GM23338 (cell line): ENCODE data around the gene NECTIN1. TPM values are rescaled to one million over a fixed set of nuclear protein-coding genes. Genes with fewer than 3 reads are reported as not detected.

Experiments
- ATAC-seq: fragments of 200-7000 bp; cut with Tn5 transposase; 3 replicates; pipeline ENCODE4 v1.9.1; 2020
- DNase-seq: peaks from one replicate; pipeline ENCODE4 v3.0.0-alpha.2; 2015; ENCODE audit warnings: low spot score
- H2AFZ ChIP-seq: fragments of 200-600 bp; sonication (generic); 2 replicates; pipeline ENCODE4 v1.8.0; 2016; ENCODE audit warnings: antibody characterized with exemption, mild to moderate bottlenecking, moderate library complexity
- H3F3A ChIP-seq: fragments of 200-600 bp; sonication (generic); replicated peaks from 2 replicates; pipeline ENCODE4 v1.8.0; 2017; ENCODE audit warnings: antibody characterized with exemption, mixed run types, low read depth
- H3K27ac ChIP-seq: fragments of 200-600 bp; sonication (generic); 2 replicates; pipeline ENCODE4 v1.6.1; 2016; ENCODE audit warnings: low read depth
- H3K27me3 ChIP-seq: fragments of 200-600 bp; sonication (generic); 2 replicates; pipeline ENCODE4 v1.8.0; 2016; ENCODE audit warnings: mild to moderate bottlenecking, mixed run types, moderate library complexity; ENCODE audit not compliant: insufficient read depth
- H3K36me3 ChIP-seq: fragments of 200-600 bp; sonication (generic); 2 replicates; pipeline ENCODE4 v1.8.0; 2016; ENCODE audit warnings: mild to moderate bottlenecking; ENCODE audit not compliant: insufficient read depth
- H3K4me1 ChIP-seq: fragments of 200-600 bp; sonication (generic); 2 replicates; pipeline ENCODE4 v1.8.0; 2016; ENCODE audit warnings: mild to moderate bottlenecking, moderate library complexity; ENCODE audit not compliant: insufficient read depth
- H3K4me2 ChIP-seq: fragments of 200-600 bp; sonication (generic); 2 replicates; pipeline ENCODE4 v1.7.1; 2017; ENCODE audit warnings: mixed run types
- H3K4me3 ChIP-seq: fragments of 200-600 bp; sonication (generic); 2 replicates; pipeline ENCODE4 v1.6.1; 2016; ENCODE audit warnings: mixed run types
- H3K79me2 ChIP-seq: fragments of 200-600 bp; sonication (generic); replicated peaks from 2 replicates; pipeline ENCODE4 v1.8.0; 2017; ENCODE audit warnings: mild to moderate bottlenecking; ENCODE audit not compliant: insufficient read depth
- H3K9me2 ChIP-seq: fragments of 200-600 bp; sonication (generic); 2 replicates; pipeline ENCODE4 v1.8.0; 2017; ENCODE audit not compliant: insufficient read depth
- H4K20me1 ChIP-seq: fragments of 200-600 bp; sonication (generic); replicated peaks from 2 replicates; pipeline ENCODE4 v1.8.0; 2017; ENCODE audit warnings: mild to moderate bottlenecking; ENCODE audit not compliant: insufficient read depth
- H3K27ac Mint-ChIP-seq: 2 replicates; pipeline ENCODE4 v1.8.0; 2020; ENCODE audit warnings: inconsistent platforms, mild to moderate bottlenecking, moderate library complexity, mixed read lengths
- H3K27me3 Mint-ChIP-seq: 3 replicates; pipeline ENCODE4 v1.8.0; 2022; ENCODE audit warnings: low read depth, mild to moderate bottlenecking, moderate library complexity, mixed read lengths, inconsistent platforms; ENCODE audit not compliant: insufficient read depth, poor library complexity
- H3K36me3 Mint-ChIP-seq: 3 replicates; pipeline ENCODE4 v1.8.0; 2021; ENCODE audit warnings: low read depth, mild to moderate bottlenecking, inconsistent platforms, moderate library complexity, mixed read lengths
- H3K4me1 Mint-ChIP-seq: 3 replicates; pipeline ENCODE4 v1.8.0; 2020; ENCODE audit warnings: mild to moderate bottlenecking, inconsistent platforms, mixed read lengths
- H3K4me3 Mint-ChIP-seq: 3 replicates; pipeline ENCODE4 v1.8.0; 2021; ENCODE audit warnings: moderate library complexity, mild to moderate bottlenecking, inconsistent platforms, mixed read lengths
- H3K9me3 Mint-ChIP-seq: 3 replicates; pipeline ENCODE4 v1.8.0; 2020; ENCODE audit warnings: moderate library complexity, mild to moderate bottlenecking, inconsistent platforms, mixed read lengths
- CREB1 ChIP-seq: fragments of 250-450 bp; sonication (Bioruptor Pico); IDR thresholded peaks from 2 replicates; pipeline ENCODE4 v1.5.0; 2020; ENCODE audit warnings: low read depth, mild to moderate bottlenecking, moderate library complexity
- EZH2 ChIP-seq: fragments of 200-600 bp; sonication (generic); IDR thresholded peaks from one replicate; pipeline ENCODE4 v1.8.0; 2017; ENCODE audit warnings: antibody characterized with exemption, mild to moderate bottlenecking, low read depth; ENCODE audit not compliant: unreplicated experiment
- EZH2phosphoT487 ChIP-seq: fragments of 200-600 bp; sonication (generic); IDR thresholded peaks from one replicate; pipeline ENCODE4 v1.8.1; 2018; ENCODE audit warnings: antibody characterized with exemption; ENCODE audit not compliant: unreplicated experiment
- JUNB ChIP-seq: IDR thresholded peaks from one replicate; pipeline ENCODE4 v1.6.1; 2016; ENCODE audit warnings: antibody characterized with exemption; ENCODE audit not compliant: unreplicated experiment
- NANOG ChIP-seq: IDR thresholded peaks from 2 replicates; pipeline ENCODE4 v1.6.1; 2016; ENCODE audit warnings: antibody characterized with exemption, borderline replicate concordance
- POLR2AphosphoS5 ChIP-seq: IDR thresholded peaks from 2 replicates; pipeline ENCODE4 v1.6.1; 2016; ENCODE audit warnings: antibody characterized with exemption, low read depth
- REST ChIP-seq: IDR thresholded peaks from one replicate; pipeline ENCODE4 v1.6.1; 2018; ENCODE audit warnings: antibody characterized with exemption; ENCODE audit not compliant: unreplicated experiment
- STAT1 ChIP-seq: IDR thresholded peaks from one replicate; pipeline ENCODE4 v1.6.1; 2016; ENCODE audit warnings: antibody characterized with exemption; ENCODE audit not compliant: unreplicated experiment
- ZNF114 ChIP-seq: fragments of 250-450 bp; sonication (Bioruptor Pico); IDR thresholded peaks from 2 replicates; pipeline ENCODE4 v1.5.0; 2020; ENCODE audit warnings: mild to moderate bottlenecking, moderate library complexity
- ZNF331 ChIP-seq: fragments of 250-450 bp; sonication (Bioruptor Pico); IDR thresholded peaks from 2 replicates; pipeline ENCODE4 v1.5.0; 2020; ENCODE audit warnings: low read depth, mild to moderate bottlenecking, moderate library complexity
- polyA plus RNA-seq: library from polyadenylated mRNA; unstranded; fragments of >200 nt; fragmentation: Nextera tagmentation; extraction: Ambion mirVana; gene quantifications from 2 replicates; pipeline ENCODE4 v1.2.1, GENCODE V29; 2016
- total RNA-seq: library from RNA; depleted of rRNA; stranded (reverse); fragments of >200 nt; shearing (Covaris generic); gene quantifications from 2 replicates; pipeline ENCODE4 v1.2.3, GENCODE V29; 2014
- TF ChIP-seq, protein P1 (sequence below), 2 experiments: fragments of 200-600 bp in 1 of 2; sonication (generic) in 1 of 2; conservative IDR thresholded peaks; 2 replicates each; pipeline versions ENCODE4 v1.5.1 to v1.6.1; 2016 to 2017; ENCODE audit warnings: antibody characterized with exemption in 2 of 2, low read depth in 2 of 2, mild to moderate bottlenecking in 2 of 2, moderate library complexity in 1 of 2
- TF ChIP-seq, protein P2 (sequence below): IDR thresholded peaks from 2 replicates; pipeline ENCODE4 v1.6.1; 2016; ENCODE audit warnings: antibody characterized with exemption

Gene NECTIN1
- total and polyA plus RNA-seq, 2 experiments from 2014 or later, result 18.7 to 56.3 TPM

- TF ChIP-seq REST, result no peak
- TF ChIP-seq ZNF114 (CRISPR knock-in tag), result no peak
- no peak for TF ChIP-seq JUNB
- TF ChIP-seq ZNF331 (CRISPR knock-in tag), result no peak
- TF ChIP-seq EZH2, result no peak
- TF ChIP-seq CREB1 (CRISPR knock-in tag), result no peak
- no peak for TF ChIP-seq EZH2phosphoT487
- no peak for TF ChIP-seq STAT1
These were observed 40.6 kb downstream of the NECTIN1 start (continued) for GRCh38 chr11:119688356-119688755.

DNA sequence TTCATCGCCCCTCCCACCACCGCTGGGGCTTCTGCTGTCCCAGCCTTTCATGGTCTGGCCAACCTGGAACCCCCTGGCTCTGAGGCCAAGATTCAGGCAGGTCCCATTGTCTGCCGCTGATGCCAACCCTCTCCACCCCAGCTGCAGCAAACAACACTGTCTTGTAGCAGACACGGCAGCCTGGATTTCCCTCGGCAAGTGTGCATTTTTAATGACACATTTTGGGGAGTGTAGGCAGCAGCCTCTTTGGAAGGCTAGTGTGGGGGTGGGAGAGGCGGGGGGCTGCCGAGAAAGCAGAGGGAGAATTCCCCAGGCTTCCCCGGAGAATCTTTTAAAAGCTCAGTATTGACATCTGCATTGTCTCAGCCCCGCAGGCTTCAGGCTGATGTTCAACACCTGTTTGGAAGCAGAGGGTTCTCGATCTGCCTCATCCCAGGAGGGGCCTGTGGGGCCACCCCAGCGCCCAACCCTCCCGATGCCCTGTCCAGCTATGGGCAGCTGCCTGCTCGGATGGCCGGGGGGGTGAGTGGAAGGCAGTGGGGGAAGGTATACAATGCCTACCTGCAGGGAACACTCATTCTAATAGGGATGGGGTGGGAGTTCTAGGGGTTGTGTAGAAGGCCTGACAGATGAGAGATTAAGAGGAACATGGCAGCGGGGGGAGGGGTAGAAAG lies 41.5 kb downstream of the NECTIN1 start:
- H4K20me1 ChIP-seq, result peaks cover 81% of the 10 kb centered on the region
- DNase-seq (no peak), ATAC-seq (peak; percentile 6; the same call in 1 of the 3 replicates)
- peaks cover 28% of the 10 kb centered on the region for H3K27me3 Mint-ChIP-seq
- peaks cover 77% of the 10 kb centered on the region for H3K79me2 ChIP-seq
- peaks cover 38% of the 10 kb centered on the region for H3K4me1 ChIP-seq
- no peaks in the 10 kb centered on the region for H3K27me3 ChIP-seq
- H3K4me2 ChIP-seq, result peak overlapping the region; percentile 38; the same call in 1 of the 2 replicates
- H3K4me3 Mint-ChIP-seq, result no peak overlapping the region
- no peaks in the 10 kb centered on the region for H3F3A ChIP-seq
- no peaks in the 10 kb centered on the region for H3K9me2 ChIP-seq
- H3K27ac ChIP-seq, result no peak overlapping the region
- no peaks in the 10 kb centered on the region for H3K36me3 ChIP-seq
- H3K4me1 Mint-ChIP-seq, result peaks cover 73% of the 10 kb centered on the region
- H3K27ac Mint-ChIP-seq, result peak overlapping the region; percentile 63; the same call in 1 of the 2 replicates
- no peak overlapping the region for H2AFZ ChIP-seq
- no peak overlapping the region for H3K4me3 ChIP-seq
- H3K36me3 Mint-ChIP-seq, result no peaks in the 10 kb centered on the region; the same call in 2 of the 3 replicates
- H3K9me3 Mint-ChIP-seq, result no peaks in the 10 kb centered on the region
- TF ChIP-seq, protein P1, sequence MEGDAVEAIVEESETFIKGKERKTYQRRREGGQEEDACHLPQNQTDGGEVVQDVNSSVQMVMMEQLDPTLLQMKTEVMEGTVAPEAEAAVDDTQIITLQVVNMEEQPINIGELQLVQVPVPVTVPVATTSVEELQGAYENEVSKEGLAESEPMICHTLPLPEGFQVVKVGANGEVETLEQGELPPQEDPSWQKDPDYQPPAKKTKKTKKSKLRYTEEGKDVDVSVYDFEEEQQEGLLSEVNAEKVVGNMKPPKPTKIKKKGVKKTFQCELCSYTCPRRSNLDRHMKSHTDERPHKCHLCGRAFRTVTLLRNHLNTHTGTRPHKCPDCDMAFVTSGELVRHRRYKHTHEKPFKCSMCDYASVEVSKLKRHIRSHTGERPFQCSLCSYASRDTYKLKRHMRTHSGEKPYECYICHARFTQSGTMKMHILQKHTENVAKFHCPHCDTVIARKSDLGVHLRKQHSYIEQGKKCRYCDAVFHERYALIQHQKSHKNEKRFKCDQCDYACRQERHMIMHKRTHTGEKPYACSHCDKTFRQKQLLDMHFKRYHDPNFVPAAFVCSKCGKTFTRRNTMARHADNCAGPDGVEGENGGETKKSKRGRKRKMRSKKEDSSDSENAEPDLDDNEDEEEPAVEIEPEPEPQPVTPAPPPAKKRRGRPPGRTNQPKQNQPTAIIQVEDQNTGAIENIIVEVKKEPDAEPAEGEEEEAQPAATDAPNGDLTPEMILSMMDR (conservative IDR thresholded peaks at IDR 0.05; ENCODE audit: low read depth in 2 of 2), result no peak
- TF ChIP-seq POLR2AphosphoS5, result no peak
- no peak for TF ChIP-seq NANOG
- TF ChIP-seq EZH2, result no peak
- TF ChIP-seq STAT1, result no peak
- TF ChIP-seq CREB1 (CRISPR knock-in tag), result no peak
- no peak for TF ChIP-seq ZNF114 (CRISPR knock-in tag)
- TF ChIP-seq ZNF331 (CRISPR knock-in tag), result no peak
- no peak for TF ChIP-seq EZH2phosphoT487
- TF ChIP-seq REST, result no peak
- TF ChIP-seq, protein P2, sequence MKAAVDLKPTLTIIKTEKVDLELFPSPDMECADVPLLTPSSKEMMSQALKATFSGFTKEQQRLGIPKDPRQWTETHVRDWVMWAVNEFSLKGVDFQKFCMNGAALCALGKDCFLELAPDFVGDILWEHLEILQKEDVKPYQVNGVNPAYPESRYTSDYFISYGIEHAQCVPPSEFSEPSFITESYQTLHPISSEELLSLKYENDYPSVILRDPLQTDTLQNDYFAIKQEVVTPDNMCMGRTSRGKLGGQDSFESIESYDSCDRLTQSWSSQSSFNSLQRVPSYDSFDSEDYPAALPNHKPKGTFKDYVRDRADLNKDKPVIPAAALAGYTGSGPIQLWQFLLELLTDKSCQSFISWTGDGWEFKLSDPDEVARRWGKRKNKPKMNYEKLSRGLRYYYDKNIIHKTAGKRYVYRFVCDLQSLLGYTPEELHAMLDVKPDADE, result no peak
